HPDE6-E6E7 (cell line): ENCODE data around the gene CD14.
"Not testable (repeated sequence)": the region's sequence is repeated elsewhere in the genome, so short reads cannot be mapped to it uniquely, and the experiment has no call there.

Experiments
- DNase-seq: peaks from one replicate; pipeline ENCODE4 v3.0.0; 2011; ENCODE audit warnings: missing footprints; ENCODE audit errors: extremely low spot score

Gene CD14

DNA sequence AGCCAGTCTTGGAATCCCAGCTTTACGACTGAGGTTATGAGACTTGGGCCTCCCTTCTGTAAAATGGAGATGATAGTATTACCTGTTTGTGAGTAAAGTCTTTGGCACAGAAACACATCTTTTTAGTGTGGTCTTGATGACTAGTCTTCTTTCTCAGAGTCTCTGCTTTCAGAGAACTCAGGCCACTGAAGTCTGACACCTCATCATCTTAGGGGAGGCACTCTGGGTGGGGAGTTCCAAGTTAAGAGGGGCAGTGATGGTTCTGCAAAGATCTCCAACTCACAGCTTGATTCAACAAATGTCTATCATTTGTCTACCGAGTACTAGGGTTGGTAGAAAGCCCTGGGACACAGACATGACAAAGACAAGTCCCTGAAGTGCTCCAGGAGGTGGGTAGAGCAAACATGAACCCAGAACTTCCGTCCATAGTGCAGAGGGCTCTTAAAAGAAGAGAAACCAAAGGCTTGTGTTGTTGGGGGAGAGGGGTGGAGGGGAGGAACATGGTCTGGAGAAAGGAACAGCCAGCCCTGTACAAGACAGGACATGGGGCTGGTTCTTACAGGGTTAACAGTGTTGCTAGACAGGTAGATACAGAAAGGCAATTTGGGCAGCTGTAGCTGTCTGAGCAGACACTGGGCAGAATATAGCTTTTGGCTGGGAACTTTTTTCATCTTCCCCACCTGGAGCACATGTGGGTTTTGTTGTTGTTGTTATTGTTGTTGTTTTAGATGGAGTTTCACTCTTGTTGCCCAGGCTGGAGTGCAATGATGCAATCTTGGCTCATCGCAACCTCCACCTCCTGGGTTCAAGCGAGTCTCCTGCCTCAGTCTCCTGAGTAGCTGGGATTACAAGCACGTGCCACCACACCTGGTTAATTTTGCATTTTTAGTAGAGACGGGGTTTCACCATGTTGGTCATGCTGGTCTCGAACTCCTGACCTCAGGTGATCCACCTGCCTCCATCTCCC lies 2.6 kb upstream of the CD14 start:
- no peak for DNase-seq

DNA sequence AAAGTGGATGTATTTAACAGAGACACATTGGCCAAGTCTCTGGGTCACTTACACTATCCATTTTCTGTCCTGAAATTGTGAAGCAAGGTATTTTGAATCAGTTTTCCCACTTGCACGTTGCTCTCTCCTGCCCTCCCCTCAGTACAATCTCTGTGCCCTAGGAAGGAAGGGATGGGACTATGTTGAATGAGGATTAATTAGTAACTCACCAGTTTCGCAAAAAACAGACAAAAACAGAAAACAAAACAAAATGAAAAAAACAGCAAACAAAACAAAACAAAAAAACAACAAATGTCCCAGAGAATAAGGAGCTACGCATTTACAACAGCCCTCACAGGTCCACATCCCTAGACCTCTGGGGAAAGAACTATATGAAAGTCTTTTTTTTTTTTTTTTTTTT lies 1.1 kb upstream of the CD14 start:
- DNase-seq: no peak

DNA sequence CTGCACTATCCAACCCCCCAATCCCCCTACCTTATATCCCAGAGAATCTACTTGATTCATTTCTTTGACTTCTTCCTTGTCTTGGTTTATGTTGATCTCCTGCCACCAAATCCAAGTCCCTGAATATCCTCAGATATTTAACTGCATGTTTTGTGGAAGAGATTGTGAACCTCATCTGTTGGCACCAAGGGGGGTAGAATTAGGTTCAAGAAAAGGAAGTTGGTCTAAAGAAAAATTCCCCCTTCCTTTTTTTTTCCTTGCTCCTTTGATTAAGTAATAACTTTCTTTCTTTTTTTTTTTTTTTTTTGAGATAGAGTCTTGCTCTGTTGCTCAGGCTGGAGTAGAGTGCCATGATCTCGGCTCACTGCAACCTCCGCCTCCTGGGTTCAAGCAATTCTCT lies 526 bp upstream of the CD14 start:
- DNase-seq: no peak

DNA sequence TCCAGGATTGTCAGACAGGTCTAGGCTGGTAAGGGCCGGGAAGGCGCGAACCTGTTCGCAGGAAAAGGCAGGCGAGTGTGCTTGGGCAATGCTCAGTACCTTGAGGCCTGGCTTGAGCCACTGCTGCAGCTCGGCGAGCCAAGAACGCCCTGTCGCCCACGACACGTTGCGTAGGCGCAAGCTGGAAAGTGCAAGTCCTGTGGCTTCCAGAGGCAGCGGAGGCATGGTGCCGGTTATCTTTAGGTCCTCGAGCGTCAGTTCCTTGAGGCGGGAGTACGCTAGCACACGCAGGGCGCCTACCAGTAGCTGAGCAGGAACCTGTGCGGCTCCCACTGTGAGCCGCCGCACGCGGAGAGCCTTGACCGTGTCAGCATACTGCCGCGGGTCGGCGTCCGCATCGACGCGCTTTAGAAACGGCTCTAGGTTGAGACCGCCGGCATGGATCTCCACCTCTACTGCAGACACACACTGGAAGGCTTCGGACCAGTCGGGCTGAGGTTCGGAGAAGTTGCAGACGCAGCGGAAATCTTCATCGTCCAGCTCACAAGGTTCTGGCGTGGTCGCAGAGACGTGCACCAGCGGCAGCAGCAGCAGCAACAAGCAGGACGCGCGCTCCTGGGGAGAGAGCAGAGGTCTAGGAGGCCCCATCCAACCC lies 482 bp downstream of the CD14 start:
- DNase-seq: no peak

DNA sequence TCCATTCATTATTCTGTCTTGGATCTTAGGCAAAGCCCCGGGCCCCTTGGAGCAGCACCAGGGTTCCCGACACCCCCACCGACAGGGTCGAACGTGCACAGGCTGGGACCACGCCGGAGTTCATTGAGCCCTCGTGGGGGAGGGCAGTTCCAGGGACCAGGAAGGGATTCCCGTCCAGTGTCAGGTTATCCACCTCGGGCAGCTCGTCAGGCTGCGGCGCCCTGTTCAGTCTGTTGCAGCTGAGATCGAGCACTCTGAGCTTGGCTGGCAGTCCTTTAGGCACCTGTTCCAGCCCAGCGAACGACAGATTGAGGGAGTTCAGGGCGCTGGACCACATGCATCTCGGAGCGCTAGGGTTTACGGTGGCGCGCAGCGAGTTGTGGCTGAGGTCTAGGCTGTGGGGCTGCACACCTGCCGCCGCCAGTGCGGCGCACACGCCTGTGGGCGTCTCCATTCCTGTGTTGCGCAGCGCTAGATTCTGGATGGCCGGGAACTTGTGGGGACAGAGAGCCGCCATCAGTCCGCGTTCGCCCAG lies 1.1 kb downstream of the CD14 start:
- no peak for DNase-seq

DNA sequence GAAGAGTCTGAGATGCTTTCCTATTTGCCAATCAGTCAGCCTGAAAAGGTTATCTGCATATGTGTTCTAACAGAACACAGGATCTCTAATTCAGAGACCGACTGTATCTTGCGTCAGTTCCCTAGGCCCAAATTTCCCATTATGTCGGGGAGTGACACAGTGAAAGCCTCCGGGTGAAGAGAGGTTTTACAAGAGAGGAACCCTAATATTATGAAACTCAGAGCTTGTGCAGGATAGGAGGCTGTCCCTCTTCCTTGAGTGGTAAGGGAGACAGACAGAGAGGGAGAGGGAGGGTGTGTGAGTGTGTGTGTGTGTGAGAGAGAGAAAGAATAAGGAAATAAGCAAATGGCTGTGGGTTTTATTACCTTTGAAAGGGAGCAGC lies 1.9 kb downstream of the CD14 start:
- DNase-seq: no peak

DNA sequence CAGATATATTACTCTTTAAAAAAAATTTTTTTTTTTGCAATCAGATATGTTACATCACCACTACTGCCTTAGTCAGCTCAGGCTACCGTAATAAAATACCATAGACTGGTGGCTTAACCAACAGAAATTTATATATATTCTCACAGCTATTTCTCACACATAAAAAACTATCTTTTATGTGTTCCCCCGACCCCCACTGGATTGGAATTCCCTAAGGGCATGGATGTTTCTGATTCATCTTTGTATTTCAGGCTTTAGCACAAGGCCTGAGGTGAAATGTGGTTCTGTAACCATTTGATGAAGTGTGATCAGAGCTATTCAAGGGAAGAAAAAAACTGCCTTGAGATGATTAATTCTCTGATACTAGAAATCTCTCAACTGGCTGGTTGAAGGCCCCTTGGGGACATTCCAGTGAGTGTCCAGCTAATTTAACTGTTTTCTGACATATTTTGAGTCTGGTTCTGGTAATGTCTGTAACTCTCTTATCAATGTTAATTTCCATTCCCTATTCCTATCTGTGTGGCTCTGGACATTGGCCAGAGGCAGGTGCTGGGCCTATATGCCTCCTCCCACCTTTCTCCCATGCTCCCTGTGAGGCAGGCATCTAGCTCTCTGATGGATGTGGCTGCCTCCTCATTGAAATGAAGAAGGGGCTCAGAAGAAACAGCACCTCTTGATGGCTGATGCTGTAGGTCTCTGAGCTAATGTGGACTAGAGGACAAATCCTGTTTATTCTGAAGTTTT lies 2.5 kb downstream of the CD14 start:
- DNase-seq: no peak

DNA sequence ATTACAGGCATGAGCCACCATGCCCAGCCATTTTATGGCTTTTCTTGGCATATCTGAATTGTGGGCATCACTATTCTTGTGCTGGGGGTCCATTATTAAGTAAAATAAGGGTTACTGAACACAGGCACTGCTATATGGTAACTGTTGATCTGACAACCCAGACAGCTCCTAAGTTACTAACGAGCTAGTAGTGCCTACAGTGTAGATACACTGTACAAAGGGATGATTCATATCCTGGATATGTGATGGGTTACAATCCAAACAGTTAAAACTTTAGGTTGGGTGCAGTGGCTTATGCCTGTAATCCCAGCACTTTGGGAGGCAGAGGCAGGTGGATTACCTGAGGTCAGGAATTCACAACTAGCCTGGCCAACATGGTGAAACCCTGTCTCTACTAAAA lies 4.3 kb downstream of the CD14 start:
- no peak for DNase-seq

DNA sequence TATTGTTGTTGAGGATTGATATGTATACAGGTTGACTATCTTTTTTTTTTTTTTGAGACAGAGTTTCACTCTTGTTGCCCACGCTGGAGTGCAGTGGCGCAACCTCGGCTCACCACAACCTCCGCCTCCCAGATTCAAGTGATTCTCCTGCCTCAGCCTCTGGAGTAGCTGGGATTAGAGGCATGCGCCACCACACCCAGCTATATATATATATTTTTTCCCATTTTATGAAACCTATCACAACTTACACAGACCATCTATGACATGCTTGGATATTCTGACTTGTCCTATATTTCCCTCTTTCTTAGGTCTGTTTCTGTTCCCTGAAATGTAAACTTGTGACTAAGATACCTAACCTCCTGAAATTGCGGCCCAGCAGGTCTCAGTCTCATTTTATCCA lies 5.0 kb downstream of the CD14 start:
- no peak for DNase-seq

DNA sequence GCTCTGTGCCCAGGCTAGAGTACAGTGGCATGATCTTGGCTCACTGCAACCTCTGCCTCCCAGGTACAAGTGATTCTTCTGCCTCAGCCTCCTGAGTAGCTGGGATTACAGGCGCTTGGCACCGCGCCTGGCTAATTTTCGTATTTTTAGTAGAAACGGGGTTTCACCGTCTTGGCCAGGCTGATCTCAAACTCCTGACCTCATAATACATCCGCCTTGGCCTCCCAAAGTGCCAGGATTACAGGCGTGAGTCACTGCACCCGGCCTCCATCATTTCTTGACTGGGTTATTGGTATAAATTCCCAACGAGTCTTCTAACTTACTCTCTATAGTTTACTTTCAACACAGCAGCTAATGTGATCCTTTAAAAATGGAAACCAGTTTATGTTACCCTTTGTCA lies 8.1 kb downstream of the CD14 start:
- not testable (repeated sequence) for DNase-seq

DNA sequence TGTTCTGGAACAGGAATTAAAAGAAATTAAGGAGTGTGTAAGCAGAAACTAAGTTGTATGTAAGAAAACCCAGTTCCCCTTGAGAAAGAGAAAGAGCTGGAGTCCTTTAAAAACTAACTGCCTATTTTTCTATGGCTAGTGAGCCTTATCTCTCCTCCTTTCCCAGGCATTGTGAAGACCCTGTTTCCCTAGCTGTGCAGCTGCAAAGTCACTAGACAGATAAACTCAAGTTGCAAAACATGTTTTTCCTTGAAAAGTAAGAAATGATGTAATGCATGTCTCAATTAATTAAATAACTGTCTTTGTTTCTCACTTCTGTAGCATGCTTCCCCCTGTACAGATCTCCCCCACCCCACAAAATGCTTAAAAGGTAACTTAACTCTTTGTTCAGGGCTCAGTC lies 9.9 kb downstream of the CD14 start:
- not testable (repeated sequence) for DNase-seq

DNA sequence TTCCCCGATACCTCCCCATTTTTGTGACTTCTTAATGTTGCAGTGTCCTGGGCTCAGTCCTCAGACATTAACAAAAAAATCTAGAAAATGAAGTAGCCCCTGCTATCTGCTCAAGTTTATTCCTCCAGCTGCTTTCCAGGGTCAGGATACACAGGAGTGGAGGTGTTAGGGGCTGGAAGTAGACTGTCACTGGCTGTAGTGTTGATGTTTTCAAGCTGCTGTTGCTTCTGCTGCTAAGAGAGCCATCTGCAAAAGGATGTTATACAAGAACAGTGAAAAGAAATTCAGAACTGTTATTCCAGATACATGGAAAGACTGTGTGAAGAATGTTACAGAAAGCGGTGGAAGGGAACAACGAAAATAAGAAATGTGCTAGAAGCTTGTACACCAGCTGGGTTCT lies 10.7 kb downstream of the CD14 start:
- DNase-seq: no peak

DNA sequence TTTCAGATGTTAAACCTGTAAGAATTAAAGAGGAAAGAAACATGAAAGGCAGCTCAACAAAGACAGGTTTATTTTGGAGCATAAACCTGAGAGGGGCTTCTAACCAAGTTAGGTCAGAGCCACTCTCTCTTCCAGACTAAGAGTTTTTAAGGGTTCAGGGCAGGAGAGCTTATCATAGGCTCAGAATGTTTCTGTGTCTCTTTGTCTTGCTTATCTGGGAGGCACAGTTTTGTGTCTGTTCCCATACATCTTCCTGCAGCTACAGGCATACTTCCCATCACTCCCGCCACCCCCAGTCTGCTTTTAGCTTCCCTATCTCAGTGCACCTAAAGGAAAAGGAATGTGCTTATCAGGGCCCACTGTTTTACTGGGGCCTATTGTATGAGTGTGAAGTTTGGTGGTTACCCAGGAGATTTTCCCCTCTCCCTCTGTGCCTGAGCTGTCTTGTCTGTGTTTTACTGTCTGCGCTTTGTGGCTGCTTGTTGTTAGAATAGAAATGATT lies 21.9 kb downstream of the CD14 start:
- no peak for DNase-seq

DNA sequence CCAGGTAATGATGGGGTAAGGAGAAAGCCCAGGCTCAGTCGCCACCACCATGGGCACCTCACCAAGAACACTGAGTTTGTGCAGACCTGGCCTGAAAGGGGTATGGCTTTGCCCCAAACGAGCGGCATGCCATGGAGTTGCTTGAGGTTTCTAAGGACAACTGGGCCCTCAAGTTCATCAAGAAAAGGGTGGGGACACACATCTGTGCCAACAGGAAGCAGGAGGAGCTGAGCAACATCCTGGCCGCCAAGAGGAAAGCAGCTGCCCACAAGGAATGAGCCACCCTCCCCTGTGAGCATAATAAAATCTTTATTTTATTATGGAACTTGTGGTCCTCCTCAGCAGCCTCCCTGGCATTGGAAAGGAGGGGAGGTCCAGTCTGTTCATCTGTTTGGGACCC lies 23.8 kb downstream of the CD14 start:
- no peak for DNase-seq

DNA sequence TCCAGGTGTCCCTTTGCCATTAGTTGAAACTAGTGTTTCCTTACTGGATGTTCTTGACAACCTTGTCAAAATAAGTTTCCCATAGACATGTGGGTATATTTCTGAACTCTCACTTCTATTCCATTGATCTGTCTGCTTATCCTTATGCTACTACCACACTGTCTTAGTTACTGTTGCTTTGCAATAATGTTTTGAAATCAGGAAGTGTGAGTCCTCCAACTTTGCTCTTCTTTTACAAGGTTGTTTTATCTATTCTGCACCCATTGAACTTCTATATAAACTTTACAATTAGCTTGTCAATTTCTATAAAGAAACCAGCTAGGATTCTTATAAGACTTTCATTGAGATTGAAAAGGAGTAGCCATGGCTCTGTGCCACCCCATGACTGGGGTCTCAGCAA lies 24.3 kb downstream of the CD14 start:
- no peak for DNase-seq

DNA sequence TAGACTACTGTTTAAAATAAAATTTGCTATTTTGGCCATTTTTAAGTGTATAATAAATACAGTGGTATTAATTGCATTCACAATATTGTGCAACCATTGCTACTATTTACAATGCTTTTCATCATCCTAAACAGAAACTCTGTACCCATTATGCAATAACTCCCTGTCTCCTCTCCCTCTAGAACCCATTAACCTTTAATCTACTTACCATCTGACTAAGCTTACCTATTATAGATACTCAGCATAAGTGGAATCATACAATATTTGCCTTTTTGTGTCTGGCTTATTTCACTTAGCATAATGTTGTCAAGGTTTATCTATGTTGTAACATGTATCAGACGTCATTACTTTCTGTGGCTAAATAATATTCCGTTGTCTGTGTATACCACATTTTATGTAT lies 25.9 kb downstream of the CD14 start:
- DNase-seq: no peak

DNA sequence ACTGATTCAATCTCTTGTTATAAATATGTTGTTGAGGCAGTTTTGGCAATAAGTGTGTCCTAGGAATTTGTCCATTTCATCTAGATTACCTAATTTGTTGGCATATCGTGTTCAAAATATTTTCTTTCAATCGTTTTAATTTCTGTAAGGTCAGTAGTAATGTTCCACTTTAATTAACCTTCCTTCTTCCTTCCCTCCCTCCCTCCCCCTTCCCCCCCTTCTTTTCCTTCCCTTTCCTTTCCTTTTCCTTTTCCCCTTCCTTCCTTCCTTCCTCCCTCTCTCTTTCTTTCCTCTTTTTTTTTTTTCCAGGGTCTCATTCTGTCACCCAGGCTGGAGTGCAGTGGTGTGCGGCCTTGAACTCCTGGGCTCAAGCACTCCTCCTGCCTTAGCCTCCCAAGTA lies 27.1 kb downstream of the CD14 start:
- no peak for DNase-seq

DNA sequence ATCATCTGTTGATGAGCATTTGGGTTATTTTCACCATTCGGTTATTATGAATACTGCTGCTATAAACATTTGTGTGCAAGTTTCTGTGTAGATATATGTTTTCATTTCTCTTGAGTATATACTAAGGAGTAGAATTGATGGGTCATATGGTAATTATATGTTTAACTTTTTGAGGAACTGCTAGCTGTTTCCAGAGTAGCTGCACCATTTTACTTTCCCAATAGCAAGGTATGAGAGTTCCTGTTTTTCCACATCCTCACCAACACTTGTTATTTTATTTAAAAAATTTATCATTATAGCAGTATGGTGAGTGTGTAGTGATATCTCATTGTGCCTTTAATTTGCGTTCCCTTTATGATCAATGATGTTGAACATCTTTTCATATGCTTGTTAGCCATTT lies 29.2 kb downstream of the CD14 start:
- DNase-seq: no peak

DNA sequence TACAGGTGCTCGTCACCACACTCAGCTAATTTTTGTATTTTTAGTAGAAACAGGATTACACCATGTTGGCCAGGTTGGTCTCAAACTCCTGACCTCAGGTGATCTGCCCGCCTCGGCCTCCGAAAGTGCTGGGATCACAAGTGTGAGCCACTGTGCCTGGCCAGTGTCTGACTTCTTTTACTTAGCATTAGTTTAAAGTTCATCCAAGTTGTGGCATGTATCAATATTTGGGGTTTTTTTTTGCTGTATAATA lies 29.6 kb downstream of the CD14 start:
- DNase-seq: not testable (repeated sequence)

DNA sequence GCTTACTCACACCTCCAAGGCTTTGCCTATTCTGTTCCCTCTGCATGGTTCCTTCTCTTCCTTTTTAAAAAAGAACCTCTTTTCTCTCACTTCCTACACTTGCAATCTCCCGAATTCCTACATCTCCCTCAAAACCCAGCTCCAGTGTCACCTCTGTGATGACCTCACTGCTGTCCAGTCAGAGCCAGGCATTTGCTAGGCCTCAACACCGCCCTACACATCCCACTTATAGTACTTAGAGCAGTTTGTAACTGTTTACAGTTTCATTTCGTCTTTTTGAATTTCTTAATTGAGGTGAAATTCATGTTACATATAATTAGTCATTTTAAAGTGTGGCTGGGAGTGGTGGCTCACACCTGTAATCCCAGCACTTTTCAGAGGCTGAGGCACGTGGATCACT lies 30.8 kb downstream of the CD14 start:
- no peak for DNase-seq

DNA sequence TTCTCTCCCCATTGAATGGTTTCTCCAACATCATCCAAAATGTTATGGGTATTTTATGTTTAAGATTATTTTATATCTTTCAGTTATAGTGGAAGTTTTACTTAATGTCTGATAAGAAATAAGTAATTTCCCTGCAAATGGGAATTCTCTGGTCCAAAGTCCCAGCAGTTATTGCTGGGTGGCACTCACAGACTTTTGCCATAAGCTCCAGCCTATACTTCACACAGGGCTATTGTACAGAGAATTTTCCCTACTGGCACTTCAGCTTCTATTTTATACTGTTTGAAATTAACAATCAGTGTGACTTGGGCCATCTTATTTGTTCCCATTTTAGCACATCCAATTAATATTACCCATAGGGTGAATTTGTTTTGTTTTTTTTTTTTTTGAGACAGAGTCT lies 32.9 kb downstream of the CD14 start:
- no peak for DNase-seq

DNA sequence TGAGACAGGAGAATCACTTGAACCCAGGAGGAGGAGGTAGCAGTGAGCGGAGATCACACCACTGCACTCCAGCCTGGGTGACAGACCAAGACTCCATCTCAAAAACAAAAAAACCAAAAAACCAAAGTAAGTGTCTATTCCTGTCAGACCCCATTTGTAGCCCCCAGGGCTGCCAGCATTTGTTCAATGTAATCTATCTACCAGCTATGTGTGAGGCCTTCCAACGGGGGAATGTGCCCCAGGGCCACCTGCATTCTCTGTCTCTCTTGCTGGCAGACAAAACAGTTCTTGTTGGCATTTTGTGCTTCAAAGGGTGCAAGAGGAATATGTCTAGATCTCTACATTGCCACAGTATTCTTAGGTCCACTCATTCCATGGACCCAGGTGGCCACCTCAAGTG lies 34.1 kb downstream of the CD14 start:
- no peak for DNase-seq
